Tibial nerve (tissue), 3 donors: Measurements from ENCODE around the gene PAMR1.

Experiments
- CTCF ChIP-seq, 5 experiments: fragments of 200-600 bp in 3 of 5; fragments of 450-650 bp in 2 of 5; sonication (generic) in 3 of 5; IDR thresholded peaks; one replicate each; pipeline ENCODE4 v1.5.1; 2016 to 2019; ENCODE audit warnings: antibody characterized with exemption in 5 of 5, mild to moderate bottlenecking in 3 of 5, moderate library complexity in 2 of 5
- POLR2A ChIP-seq, 2 donors: fragments of 450-650 bp; IDR thresholded peaks; one replicate each; pipeline ENCODE4 v1.6.1; 2017; ENCODE audit warnings: antibody characterized with exemption in 2 of 2, mild to moderate bottlenecking in 2 of 2, moderate library complexity in 2 of 2

GRCh38 chr11:35566885-35567284 is 41.5 kb upstream of the PAMR1 start:
- TF ChIP-seq CTCF (IDR thresholded peaks at IDR 0.05) (no peak), POLR2A (IDR thresholded peaks at IDR 0.05) (no peak)
